Measurements from ENCODE around the gene ESRRB.

GRCh38 chr14:76538648-76539008 lies 162.7 kb downstream of the ESRRB start:
- TF ChIP-seq EZH2 (IDR thresholded peaks at IDR 0.05; ENCODE audit: low read depth) (no peak), CTCF (conservative IDR thresholded peaks at IDR 0.05) (no peak)
